Small intestine (tissue), 7 donors: Measurements from ENCODE around the gene MED26. TPM values are rescaled to one million over a fixed set of nuclear protein-coding genes. Genes with fewer than 3 reads are reported as not detected.
"Not testable (repeated sequence)": the region's sequence is repeated elsewhere in the genome, so short reads cannot be mapped to it uniquely, and the experiment has no call there.

Experiments
- DNase-seq, 2 donors: peaks; one replicate each; pipeline versions ENCODE4 v3.0.0 to v3.0.0-alpha.2; 2013
- FAIRE-seq: peaks from 2 replicates; lab custom pipeline; 2012; peaks lifted over from hg19 to GRCh38; lab: Jason Lieb, UNC
- H3K27ac ChIP-seq, 3 donors: one replicate each; pipeline ENCODE4 v1.5.1; 2013; ENCODE audit warnings: low read length in 2 of 3, mild to moderate bottlenecking in 2 of 3, control low read depth in 1 of 3, inconsistent platforms in 1 of 3, low read depth in 1 of 3, moderate library complexity in 1 of 3
- H3K27me3 ChIP-seq, 3 donors: one replicate each; pipeline ENCODE4 v1.6.1; 2013; ENCODE audit warnings: low read length in 3 of 3, inconsistent platforms in 1 of 3; ENCODE audit not compliant: control insufficient read depth in 3 of 3, insufficient read depth in 3 of 3
- H3K36me3 ChIP-seq, 3 donors: one replicate each; pipeline ENCODE4 v1.6.1; 2013; ENCODE audit warnings: low read length in 3 of 3, inconsistent platforms in 1 of 3, low read depth in 1 of 3, mild to moderate bottlenecking in 1 of 3, moderate library complexity in 1 of 3; ENCODE audit not compliant: control insufficient read depth in 3 of 3, insufficient read depth in 2 of 3
- H3K4me1 ChIP-seq, 3 donors: one replicate each; pipeline ENCODE4 v1.6.1; 2013; ENCODE audit warnings: low read length in 2 of 3, inconsistent platforms in 1 of 3, low read depth in 1 of 3, mild to moderate bottlenecking in 1 of 3, moderate library complexity in 1 of 3; ENCODE audit not compliant: control insufficient read depth in 3 of 3, insufficient read depth in 2 of 3
- H3K4me3 ChIP-seq, 3 donors: one replicate each; pipeline ENCODE4 v1.5.1; 2013; ENCODE audit warnings: low read length in 3 of 3, control low read depth in 1 of 3, inconsistent platforms in 1 of 3, low read depth in 1 of 3, mild to moderate bottlenecking in 1 of 3, moderate library complexity in 1 of 3
- H3K9me3 ChIP-seq, 2 donors: one replicate each; pipeline ENCODE4 v1.6.1; 2013; ENCODE audit warnings: low read depth in 1 of 2, low read length in 1 of 2; ENCODE audit not compliant: control insufficient read depth in 2 of 2, insufficient read depth in 1 of 2
- WGBS, 3 donors: extraction: QIAGEN DNeasy Blood & Tissue Kit; methylation state at CpG; one replicate each; pipeline ENCODE4 v1.1.7; 2013; 5-methylcytosine and 5-hydroxymethylcytosine counted together
- polyA plus RNA-seq, 4 donors: library from polyadenylated mRNA; stranded (reverse) in 3 of 4; unstranded in 1 of 4; fragments of 200-250 nt in 3 of 4; fragments of 120-200 nt in 1 of 4; gene quantifications; one replicate each; pipeline versions ENCODE4 v1.2.1 to v1.2.3, GENCODE V29; 2013
- donor health status: healthy with polysubstance abuse.
- donor health status: control.
- donor health status: control.
- donor health status: Bipolar disorder and iron deficiency.
- donor health status: healthy.

The MED26 gene
- polyA plus RNA-seq, 4 donors, result 4.6 to 7.9 (median 5.4) TPM

DNA sequence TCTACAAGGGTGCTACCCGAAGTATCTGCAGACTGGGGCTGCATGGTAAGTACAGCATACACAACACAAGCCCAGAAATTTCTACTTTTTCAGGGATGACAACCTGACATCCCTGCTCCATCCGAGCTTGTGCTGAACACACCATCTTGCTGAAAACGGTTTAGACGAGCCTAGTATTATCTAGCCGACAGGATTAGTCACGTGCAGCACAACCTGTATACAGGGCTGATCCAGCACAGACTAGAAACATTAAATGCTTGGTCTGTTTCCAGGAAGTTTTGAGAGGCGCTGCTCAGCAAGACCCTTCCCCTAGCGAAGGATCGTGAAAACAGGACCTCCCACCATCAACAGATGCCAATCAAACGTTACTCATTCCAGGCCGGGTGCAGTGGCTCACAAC is 27.7 kb upstream of the MED26 start:
- FAIRE-seq, result no peak
- H3K27ac ChIP-seq, result no peak overlapping the region
- 79 to 89% (median 85%) methylated on average over 11 of the region's 11 CpGs for WGBS, 3 donors
- no peak for DNase-seq
- H3K4me3 ChIP-seq, result no peak overlapping the region
- H3K27me3 ChIP-seq, result no peaks in the 10 kb centered on the region
- no peaks in the 10 kb centered on the region for H3K4me1 ChIP-seq
- H3K9me3 ChIP-seq, result no peaks in the 10 kb centered on the region
- H3K36me3 ChIP-seq, result peaks cover 13 to 75% (median 19%) of the 10 kb centered on the region in 3 donors

DNA sequence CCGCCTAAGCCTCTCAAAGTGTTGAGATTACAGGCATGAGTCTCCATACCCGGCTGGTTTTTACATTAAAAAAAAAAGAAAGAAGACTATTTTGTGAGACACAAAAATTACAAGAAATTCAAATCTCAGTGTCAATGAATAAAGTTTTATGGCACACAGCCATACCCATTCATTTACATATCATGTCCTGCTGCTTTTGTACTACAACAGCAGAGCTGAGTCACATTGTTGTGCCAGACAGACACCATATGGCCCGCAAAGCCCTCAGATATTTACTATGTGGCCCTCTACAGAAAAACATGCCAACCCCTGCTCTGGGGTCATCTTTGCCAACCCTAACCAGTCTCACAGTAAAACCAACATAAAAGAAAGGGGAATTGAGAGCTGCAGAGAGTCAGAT is 26.6 kb upstream of the MED26 start:
- no peak overlapping the region for H3K27ac ChIP-seq
- H3K4me1 ChIP-seq, result no peaks in the 10 kb centered on the region
- H3K36me3 ChIP-seq, result peaks cover 13 to 83% (median 19%) of the 10 kb centered on the region in 3 donors
- FAIRE-seq (no peak), DNase-seq (no peak)
- 90 to 99% (median 92%) methylated on average over 3 of the region's 3 CpGs for WGBS, 3 donors
- H3K27me3 ChIP-seq, result no peaks in the 10 kb centered on the region
- no peak overlapping the region for H3K4me3 ChIP-seq
- H3K9me3 ChIP-seq, result no peaks in the 10 kb centered on the region

DNA sequence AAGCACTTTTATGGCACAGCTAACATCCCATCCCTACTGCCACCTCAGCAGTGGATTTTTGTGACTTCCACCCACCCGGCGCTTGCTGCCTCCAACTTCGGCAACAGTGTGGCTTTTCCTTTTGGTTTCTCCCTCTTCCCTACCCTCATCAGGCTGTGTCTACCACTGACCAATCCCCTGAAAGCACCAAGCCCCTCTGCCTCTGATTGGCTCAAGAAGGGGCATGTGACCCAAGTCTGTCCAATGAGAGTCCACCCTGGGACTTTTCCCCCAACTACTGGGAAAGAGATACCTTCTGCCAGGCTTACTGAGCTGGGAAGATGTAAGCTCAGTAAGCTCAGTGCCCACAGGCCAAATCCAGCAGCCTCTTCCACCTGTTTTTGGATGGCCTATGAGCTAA is 26.1 kb upstream of the MED26 start:
- 87 to 100% (median 89%) methylated on average over 3 of the region's 3 CpGs for WGBS, 3 donors
- Histone ChIP-seq H3K36me3 (peaks cover 13 to 84% (median 20%) of the 10 kb centered on the region in 3 donors), H3K27ac (no peak overlapping the region), H3K9me3 (no peaks in the 10 kb centered on the region), H3K27me3 (no peaks in the 10 kb centered on the region), H3K4me1 (no peaks in the 10 kb centered on the region), H3K4me3 (no peak overlapping the region)
- DNase-seq (no peak), FAIRE-seq (no peak)

DNA sequence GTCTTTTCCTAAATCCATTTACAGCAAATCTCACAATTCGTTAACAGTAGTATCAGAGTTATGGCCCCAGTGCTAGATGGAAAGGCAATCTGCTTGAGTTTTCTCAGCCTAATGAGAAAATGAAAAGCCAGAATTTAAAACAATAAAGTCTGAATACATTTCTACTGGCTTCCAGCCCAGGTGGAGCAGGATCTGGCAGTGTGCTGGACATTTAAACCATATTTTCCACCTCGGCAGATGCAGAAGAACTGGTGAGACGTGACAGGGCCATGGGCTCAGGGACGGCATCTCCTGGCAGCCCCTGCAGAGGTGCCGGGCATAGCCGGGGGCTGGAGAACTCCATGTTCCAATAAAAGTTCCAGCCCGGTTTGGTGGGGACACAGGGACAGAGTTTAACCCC is 24.9 kb upstream of the MED26 start:
- Histone ChIP-seq H3K4me3 (no peak overlapping the region), H3K27me3 (no peaks in the 10 kb centered on the region), H3K27ac (no peak overlapping the region), H3K9me3 (no peaks in the 10 kb centered on the region), H3K36me3 (peaks cover 11 to 79% (median 21%) of the 10 kb centered on the region in 3 donors), H3K4me1 (no peaks in the 10 kb centered on the region)
- DNase-seq (no peak), FAIRE-seq (no peak)
- 78 to 87% (median 85%) methylated on average over 7 of the region's 7 CpGs for WGBS, 3 donors

DNA sequence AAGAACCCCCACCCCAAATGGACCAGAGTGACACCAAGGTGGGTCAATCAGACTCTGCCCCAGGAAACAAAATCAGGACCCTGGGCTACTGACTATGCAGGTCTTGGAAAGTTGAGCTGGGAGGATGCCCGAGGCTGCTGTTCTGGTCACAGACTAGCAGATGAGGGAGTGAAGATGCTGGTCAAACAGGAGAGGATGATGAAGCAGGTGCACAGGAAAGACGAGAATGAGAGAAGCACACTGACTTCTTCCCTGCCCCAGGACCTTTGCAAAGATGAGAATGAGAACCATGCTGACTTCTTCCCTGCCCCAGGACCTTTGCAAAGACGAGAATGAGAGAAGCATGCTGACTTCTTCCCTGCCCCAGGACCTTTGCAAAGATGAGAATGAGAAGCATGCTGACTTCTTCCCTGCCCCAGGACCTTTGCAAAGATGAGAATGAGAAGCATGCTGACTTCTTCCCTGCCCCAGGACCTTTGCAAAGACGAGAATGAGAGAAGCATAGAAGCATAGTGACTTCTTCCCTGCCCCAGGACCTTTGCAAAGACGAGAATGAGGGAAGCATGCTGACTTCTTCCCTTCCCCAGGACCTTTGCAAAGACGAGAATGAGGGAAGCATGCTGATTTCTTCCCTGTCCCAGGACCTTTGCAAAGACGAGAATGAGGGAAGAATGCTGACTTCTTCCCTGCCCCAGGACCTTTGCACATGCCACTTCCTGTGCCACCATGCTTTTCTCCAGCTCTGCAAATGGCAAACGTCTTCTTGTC is 23.6 kb upstream of the MED26 start:
- not testable (repeated sequence) for FAIRE-seq
- peaks cover 12 to 77% (median 24%) of the 10 kb centered on the region in 3 donors for H3K36me3 ChIP-seq
- 90 to 92% (median 91%) methylated on average over 8 of the region's 8 CpGs for WGBS, 3 donors

DNA sequence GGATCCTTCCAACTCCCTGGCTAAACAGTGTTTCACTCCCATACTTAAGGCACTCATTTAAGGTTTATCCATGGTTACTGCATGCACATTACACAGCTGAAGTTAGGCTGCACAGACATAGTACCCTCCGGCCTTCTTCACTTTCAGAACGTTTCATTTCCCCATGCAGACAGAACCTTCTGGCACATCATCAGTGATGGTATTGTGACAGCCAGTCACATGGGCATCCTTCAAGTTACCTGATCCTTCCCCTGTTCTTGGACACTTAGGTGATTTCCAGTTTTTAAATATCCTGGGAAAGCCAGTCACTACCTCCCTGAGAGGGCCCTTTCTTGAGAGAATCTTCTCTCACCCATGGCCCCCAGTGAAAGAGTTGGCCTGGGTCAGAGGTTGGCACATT is 22.8 kb upstream of the MED26 start:
- 74 to 87% (median 84%) methylated on average over 2 of the region's 2 CpGs for WGBS, 3 donors
- no peak for FAIRE-seq
- Histone ChIP-seq H3K9me3 (no peaks in the 10 kb centered on the region), H3K27ac (no peak overlapping the region), H3K4me3 (no peak overlapping the region), H3K27me3 (no peaks in the 10 kb centered on the region), H3K36me3 (peaks cover 12 to 71% (median 24%) of the 10 kb centered on the region in 3 donors), H3K4me1 (no peaks in the 10 kb centered on the region)
- no peak for DNase-seq

More for the DNA sequence above, 23.6 kb upstream of the MED26 start:
- not testable (repeated sequence) for H3K9me3 ChIP-seq, H3K27ac ChIP-seq, H3K4me1 ChIP-seq, DNase-seq, H3K4me3 ChIP-seq, H3K27me3 ChIP-seq

DNA sequence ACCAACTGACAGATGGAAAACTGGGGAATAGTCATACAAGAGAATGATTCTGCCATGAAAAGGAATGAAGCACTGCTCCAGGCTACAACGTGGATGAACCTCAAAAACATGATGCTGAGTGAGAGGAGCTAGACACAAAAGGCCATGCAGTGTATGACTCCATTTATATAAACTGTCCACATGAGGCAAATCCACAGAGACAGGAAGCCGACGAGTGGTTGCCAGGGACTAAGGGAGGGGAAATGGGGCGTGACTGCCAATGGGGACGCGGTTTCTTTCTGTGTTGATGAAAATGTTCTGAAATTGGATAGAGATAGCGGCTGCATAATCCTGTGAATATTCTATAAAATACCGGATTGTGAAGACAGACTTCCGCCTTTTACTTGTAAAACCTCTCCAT is 21.7 kb upstream of the MED26 start:
- Histone ChIP-seq H3K36me3 (peaks cover 15 to 73% (median 23%) of the 10 kb centered on the region in 3 donors), H3K27ac (no peak overlapping the region), H3K4me3 (no peak overlapping the region), H3K9me3 (no peaks in the 10 kb centered on the region), H3K4me1 (no peaks in the 10 kb centered on the region), H3K27me3 (no peaks in the 10 kb centered on the region)
- DNase-seq (no peak), FAIRE-seq (no peak)
- WGBS, 3 donors, result 70 to 85% (median 85%) methylated on average over 9 of the region's 9 CpGs

DNA sequence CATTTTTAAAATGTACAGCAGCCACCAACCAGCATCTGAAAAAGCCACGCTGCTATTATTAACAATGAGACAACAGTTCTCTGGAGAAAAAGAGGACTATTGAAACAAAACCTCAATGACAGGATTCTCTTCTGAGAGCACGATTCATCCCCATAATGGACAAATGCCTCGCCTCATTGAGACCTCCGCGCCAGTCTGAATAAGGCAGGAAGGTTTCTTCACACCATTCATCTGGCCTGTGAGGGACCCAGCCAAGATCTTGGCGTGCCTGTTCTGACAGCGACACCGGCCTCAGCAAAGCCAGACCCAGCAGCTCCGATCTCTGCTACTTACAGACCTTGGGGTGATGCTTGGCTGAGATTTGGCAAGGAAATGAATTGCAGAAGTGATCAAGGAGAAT is 17.1 kb upstream of the MED26 start:
- 93 to 98% (median 98%) methylated on average over 9 of the region's 9 CpGs for WGBS, 3 donors
- DNase-seq, result no peak
- H3K9me3 ChIP-seq, result peaks cover 0 to 3% of the 10 kb centered on the region in 2 donors
- no peaks in the 10 kb centered on the region for H3K4me1 ChIP-seq
- H3K27ac ChIP-seq, result no peak overlapping the region
- no peak for FAIRE-seq
- H3K36me3 ChIP-seq, result peaks cover 15 to 69% (median 20%) of the 10 kb centered on the region in 3 donors
- H3K27me3 ChIP-seq, result no peaks in the 10 kb centered on the region
- no peak overlapping the region for H3K4me3 ChIP-seq
